ENCODE measurements around the gene EGFL6.

DNA sequence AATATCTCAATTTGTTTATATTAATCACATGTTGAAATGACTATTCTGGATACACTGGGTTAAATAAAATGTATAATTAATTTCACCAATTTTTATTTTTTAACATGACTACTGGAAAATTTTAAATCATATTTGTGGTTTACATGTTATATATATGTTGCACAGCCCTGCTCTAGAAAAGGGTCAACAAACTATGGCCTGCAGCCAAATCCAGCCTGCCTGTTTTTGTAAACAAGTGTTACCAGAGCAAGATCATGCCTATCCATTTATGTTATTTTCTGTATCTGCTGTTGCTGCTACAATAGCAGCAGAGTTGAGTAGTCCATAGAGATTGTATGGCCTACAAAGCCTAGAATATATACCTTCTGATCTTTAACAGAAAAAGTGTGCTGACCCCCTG lies 84.7 kb downstream of the EGFL6 start:
- TF ChIP-seq POLR2A (IDR thresholded peaks at IDR 0.05; ENCODE audit: low read length) (no peak), GATA1 (IDR thresholded peaks at IDR 0.05; ENCODE audit: low read depth, low read length) (no peak)

All from erythroblast (primary cell).